GM08714 (cell line): Measurements from ENCODE around the gene TMEM202.
"Not testable (repeated sequence)": the region's sequence is repeated elsewhere in the genome, so short reads cannot be mapped to it uniquely, and the experiment has no call there.

Source experiments
- H3K4me3 ChIP-seq: fragments of 200-500 bp; sonication (Bioruptor generic); 2 replicates; pipeline ENCODE4 v1.5.1; 2014; ENCODE audit warnings: mild to moderate bottlenecking, low read length, inconsistent platforms
- ZNF274 ChIP-seq: IDR thresholded peaks from 2 replicates; pipeline ENCODE4 v1.6.1; 2012; ENCODE audit warnings: mild to moderate bottlenecking, low read depth, low read length

The TMEM202 gene

GRCh38 chr15:72379856-72380430, 18.2 kb upstream of the TMEM202 start:
- no peak overlapping the region for H3K4me3 ChIP-seq
- TF ChIP-seq ZNF274: no peak

DNA sequence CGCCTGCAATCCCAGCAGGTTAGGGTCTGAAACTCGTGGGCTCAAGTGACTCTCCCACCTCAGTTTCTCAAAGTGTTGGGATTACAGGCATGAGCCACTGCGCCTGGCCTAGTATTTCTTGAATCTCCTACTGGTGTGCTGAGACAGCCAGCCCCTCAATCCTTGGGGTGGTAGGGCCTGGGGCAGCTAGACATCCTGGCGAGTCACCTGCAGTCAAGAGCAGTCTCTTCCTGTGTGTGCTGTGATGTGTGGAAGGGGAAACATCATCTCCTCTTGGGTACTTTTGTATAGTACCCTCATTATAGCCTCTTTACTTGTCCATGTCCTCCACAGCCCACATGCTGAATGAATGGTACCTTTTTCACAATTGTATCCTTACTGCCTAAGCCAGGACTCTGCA, 17.4 kb upstream of the TMEM202 start:
- TF ChIP-seq ZNF274: no peak
- no peak overlapping the region for H3K4me3 ChIP-seq

GRCh38 chr15:72382146-72382545, 16.0 kb upstream of the TMEM202 start:
- no peak overlapping the region for H3K4me3 ChIP-seq
- TF ChIP-seq ZNF274: no peak

- H3K4me3 ChIP-seq: no peak overlapping the region
- TF ChIP-seq ZNF274: no peak
Measured at GRCh38 chr15:72387741-72388140, 10.4 kb upstream of the TMEM202 start.

DNA sequence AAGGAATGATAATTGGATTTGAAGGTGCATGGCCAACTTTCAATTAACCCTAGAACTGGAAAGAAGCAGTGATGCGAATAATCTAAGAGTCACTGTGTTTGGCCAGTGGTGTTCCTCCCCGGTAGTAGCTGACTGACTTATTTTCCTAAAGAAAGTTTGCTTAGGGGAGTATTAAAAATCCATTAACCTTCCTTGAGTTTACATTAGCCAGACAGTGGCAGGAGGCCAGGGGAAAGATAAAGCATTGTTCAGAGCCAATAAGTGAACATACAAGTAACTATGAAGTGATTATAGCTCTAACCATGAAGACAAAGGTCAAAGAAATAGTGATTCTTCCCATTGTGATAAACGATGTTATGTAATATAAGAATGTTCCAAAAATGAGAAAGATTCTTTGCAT, 8.9 kb upstream of the TMEM202 start:
- no peak overlapping the region for H3K4me3 ChIP-seq
- TF ChIP-seq ZNF274: no peak

- not testable (repeated sequence) for H3K4me3 ChIP-seq
Measured at GRCh38 chr15:72396331-72396730, 1.8 kb upstream of the TMEM202 start.

- H3K4me3 ChIP-seq: no peak overlapping the region
- TF ChIP-seq ZNF274: no peak
Measured at GRCh38 chr15:72398648-72399047, 543 bp downstream of the TMEM202 start.

GRCh38 chr15:72402726-72403125, 4.6 kb downstream of the TMEM202 start:
- TF ChIP-seq ZNF274: no peak

DNA sequence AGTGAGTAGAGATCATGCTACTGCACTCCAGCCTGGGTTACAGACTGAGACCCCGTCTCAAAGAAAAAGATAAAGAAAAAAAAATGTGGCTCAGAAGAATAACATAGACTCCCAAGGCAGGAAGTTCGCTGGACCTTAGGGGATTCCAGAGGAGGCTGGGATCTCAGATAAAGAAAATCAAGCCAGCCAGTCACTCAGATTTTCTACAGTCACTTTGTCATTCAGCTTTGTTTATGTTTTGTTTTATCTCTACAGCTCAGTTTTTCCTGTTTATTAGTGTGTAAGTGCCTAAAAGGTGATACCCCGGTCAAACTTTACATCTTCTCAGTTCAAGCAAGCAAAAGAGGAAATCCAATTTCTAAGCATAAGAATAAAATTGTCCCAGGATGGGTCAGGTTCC, 6.3 kb downstream of the TMEM202 start:
- H3K4me3 ChIP-seq: no peak overlapping the region
- TF ChIP-seq ZNF274: no peak

More at GRCh38 chr15:72402726-72403125, 4.6 kb downstream of the TMEM202 start:
- H3K4me3 ChIP-seq: no peak overlapping the region

DNA sequence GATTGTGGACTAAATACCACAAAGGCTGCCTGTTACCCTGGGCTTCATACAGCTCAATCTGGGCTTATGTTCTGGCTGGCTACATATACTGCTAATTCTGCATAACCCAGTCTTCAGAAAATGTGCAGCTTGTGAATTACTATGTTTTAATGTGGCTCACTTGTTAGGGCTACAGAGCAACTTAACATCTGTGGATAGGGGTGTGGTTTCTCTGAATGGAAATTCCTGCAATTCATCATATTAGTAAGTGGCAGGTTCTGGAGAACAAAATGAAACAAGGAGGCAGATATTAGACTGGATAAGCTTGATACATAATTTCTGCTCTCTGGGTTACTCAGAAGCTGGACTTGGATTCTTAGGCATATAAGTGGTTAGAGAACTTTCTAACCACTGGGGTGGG, 6.7 kb downstream of the TMEM202 start:
- no peak for TF ChIP-seq ZNF274
- H3K4me3 ChIP-seq: no peak overlapping the region

DNA sequence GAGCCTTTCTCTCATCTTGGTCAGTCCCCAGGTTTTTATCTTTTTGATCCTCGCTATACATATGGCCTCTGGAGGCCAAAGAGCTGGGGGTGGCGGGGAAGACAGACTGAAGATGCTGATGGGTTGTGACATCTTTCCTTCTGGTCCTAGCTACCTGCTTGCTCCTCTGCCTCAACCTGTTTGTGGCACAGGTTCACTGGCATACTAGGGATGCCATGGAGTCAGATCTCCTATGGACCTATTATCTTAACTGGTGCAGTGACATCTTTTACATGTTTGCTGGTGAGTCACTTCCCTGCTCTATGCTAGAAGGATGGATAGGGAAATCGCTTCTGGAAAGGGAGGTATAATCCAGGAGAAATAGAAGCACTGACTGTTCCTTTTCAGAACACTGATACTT, 8.8 kb downstream of the TMEM202 start:
- no peak overlapping the region for H3K4me3 ChIP-seq
- TF ChIP-seq ZNF274: no peak

- no peak overlapping the region for H3K4me3 ChIP-seq
Measured at GRCh38 chr15:72411111-72411510, 13.0 kb downstream of the TMEM202 start.

GRCh38 chr15:72411544-72411943, 13.4 kb downstream of the TMEM202 start:
- no peak for TF ChIP-seq ZNF274
- H3K4me3 ChIP-seq: no peak overlapping the region

More at GRCh38 chr15:72411111-72411510, 13.0 kb downstream of the TMEM202 start:
- no peak for TF ChIP-seq ZNF274

DNA sequence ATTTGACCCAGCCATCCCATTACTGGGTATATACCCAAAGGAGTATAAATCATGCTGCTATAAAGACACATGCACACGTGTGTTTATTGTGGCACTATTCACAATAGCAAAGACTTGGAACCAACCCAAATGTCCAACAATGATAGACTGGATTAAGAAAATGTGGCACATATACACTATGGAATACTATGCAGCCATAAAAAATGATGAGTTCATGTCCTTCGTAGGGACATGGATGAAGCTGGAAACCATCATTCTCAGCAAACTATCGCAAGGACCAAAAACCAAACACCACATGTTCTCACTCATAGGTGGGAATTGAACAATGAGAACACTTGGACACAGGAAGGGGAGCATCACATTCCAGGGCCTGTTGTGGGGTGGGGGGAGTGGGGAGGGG, 15.2 kb downstream of the TMEM202 start:
- not testable (repeated sequence) for H3K4me3 ChIP-seq

DNA sequence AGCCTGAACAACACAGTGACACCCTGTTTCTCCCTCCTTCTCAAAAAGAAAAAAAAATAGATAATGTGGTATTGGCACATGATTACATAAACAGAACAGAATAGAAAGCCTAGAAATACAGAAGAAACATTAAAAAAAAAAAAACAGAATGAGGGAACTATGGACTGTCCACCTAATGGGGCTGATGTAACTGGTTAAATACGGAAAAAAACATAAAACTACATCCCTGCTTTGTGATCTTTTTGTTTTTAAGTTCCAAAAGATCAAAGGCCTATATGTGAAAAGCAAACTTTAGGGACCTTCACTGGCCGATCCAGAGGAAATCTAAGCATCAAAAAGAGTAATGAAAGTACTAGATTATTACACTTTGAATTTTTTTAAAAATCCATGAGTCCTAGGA, 17.2 kb downstream of the TMEM202 start:
- H3K4me3 ChIP-seq: no peak overlapping the region
- no peak for TF ChIP-seq ZNF274

- H3K4me3 ChIP-seq: not testable (repeated sequence)
Measured at GRCh38 chr15:72419768-72420167, 21.7 kb downstream of the TMEM202 start.
